GM19351 (cell line): ENCODE results near the gene CDH6.

Source experiments
- ATAC-seq: cut with Tn5 transposase; IDR thresholded peaks from one replicate; pipeline ENCODE4 v1.9.1; 2021; ENCODE audit warnings: mild to moderate bottlenecking, moderate library complexity; ENCODE audit not compliant: unreplicated experiment

The CDH6 gene

DNA sequence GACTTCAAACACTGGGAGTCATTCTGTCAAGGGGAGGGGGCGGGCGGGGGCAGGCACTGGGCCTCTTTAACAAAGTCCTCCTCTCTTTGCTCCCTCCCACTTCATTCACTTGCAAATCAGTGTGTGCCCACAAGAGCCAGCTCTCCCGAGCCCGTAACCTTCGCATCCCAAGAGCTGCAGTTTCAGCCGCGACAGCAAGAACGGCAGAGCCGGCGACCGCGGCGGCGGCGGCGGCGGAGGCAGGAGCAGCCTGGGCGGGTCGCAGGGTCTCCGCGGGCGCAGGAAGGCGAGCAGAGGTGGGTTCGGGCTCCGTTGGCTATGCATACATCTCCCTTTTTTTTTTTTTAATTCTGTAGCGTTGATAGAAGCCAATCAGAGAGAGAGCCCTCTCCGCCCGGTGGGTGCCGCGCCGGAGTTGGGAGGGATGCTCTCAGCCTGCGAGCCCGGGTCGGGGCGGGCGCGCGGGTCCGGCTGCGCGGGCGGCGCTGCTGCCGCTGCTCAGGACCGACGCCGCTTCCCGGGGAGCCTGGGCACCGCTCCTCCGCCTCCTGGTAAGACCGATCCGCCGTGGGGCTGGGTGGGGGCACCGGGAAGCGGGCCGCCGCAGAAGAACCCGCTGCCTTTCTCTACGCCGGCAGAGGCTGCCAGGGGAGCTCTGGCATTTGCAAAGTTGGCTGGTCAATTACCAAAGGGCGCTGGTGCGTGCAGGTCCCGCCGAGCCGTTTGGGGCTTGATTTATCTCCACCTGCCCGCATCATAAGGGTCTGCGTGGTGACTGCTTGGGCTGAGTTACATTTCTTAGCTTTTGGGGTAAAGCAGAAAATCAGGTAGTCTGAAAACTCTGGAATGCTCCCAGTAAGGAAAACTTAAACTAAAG lies at the start of gene CDH6:
Gene CDH6 (plus strand): TSS at position 96 of the 877 bp plus-strand sequence. CDS start 73,788 bp downstream, outside the sequence.
- no peak for ATAC-seq

DNA sequence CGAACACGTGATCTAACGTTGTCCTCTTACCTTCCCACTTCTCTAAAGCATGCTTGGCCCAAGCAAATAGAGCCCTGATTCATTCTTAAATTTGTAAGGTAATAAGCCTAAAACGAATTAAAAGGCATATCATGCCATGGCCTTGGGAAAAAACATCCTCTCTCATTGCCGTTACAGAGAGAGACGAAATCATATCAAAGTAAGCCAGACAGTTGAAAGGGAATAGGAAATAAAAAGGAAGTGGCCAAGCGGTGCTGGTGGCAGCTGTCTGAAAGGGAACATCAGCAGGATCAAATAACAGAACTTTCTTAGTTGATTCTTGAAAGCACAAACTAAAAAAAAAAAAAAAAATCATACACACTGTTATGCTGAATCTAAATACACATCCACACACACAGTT lies 49.1 kb upstream of the CDH6 start:
- no peak for ATAC-seq

DNA sequence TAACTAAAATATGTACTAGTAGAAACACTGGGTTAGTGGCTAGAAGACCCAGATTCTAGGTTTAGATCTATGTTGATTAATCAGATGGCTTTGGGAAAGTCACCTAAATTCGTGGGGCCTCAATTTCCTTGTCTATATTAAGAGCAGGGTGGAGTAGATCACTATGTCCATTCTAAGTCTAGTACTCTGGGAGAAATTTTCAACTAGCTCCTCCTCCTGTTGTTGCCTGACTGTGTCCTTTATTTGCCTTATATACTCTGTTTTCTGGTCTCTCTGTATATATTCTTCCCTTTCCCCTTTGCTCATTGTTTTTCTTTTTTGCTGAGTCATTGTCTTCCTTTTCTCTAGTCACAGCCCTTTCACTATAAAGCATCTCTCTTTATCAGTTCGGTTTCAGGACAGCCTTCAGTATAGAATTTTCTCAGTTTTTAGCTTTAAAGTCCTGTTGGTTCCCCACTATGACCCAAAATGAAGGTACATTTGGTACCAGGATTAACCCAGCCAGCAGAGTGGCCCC lies 44.5 kb upstream of the CDH6 start:
- no peak for ATAC-seq

DNA sequence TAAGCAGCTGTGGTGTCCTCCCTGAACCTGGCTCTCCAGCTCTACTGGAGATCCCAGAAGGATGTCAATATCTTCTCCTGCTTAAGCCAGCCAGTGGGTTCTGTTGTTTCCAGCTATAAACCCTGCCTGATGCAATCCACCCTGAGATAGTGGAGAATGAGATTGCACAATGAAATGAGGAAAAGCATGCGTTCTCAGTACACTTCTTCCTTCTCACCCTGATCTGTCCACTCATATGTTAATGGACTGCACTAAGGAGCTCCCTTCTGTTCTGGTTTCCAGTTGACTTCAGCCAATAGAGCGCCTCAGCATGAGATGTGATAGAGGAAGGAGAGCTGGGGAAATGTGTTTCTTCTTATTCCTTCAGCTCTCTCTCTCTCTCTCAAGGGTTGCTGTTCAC lies 40.0 kb upstream of the CDH6 start:
- no peak for ATAC-seq

DNA sequence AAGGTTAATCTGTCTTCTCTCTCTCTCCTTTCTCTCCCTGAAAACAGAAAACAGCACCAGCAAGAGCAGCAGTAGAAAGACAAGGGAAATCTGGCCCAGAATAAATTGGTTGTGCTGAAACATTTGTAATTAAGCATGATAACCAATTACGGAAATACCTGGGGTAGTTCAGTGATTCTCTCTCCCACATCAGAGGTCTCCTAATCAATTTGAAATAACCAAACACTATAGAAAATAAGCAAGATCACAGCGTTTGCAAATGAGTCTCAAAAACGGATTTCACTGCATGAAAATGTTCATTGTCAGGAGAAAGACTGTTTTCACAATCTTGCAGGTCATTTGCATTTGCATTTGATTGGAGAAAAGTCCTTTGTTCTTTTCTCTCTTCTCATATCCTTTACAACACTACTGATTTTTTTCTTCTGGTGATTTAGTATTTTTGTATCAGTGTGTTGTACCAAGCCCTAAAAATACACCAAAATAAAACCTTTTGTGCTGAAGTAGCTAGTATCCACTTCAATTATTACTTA lies 36.8 kb upstream of the CDH6 start:
- ATAC-seq = no peak

DNA sequence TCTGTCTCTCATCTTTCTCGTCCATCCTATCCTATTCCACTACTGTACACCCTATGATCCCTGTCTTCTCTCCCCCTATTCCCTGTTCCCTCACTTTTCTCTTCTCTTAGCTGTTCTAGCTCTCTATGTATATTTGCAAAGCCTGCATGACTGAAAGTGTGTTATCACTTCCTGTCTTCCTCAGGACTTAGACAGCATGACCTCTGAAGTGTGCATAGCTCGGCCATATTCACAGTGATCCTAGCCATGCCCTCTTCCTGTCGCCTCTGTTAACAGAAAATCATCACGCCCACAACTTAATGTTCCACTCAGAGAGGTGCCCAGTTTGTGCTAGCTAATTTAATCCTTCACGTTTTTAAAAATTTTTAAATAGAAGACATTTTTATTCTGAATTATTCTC lies 35.8 kb upstream of the CDH6 start:
- no peak for ATAC-seq

DNA sequence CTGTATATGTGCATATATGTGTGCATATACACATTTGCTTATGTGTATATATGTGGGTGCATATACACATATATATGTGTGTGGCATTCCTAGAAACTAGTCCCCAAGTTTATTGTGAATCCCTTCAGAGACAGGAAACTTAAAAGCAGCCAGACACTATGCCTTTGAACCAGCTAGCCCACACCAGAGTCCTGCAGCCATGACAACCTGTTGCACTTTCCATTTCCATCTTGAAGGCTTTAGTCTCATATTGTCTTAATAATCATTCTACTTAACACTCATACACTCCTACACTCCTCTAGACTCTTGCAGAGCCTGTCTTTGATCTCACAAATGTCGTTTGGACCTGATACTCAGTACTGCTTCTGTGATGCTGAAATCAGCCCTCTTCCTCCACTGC lies 34.8 kb upstream of the CDH6 start:
- no peak for ATAC-seq

DNA sequence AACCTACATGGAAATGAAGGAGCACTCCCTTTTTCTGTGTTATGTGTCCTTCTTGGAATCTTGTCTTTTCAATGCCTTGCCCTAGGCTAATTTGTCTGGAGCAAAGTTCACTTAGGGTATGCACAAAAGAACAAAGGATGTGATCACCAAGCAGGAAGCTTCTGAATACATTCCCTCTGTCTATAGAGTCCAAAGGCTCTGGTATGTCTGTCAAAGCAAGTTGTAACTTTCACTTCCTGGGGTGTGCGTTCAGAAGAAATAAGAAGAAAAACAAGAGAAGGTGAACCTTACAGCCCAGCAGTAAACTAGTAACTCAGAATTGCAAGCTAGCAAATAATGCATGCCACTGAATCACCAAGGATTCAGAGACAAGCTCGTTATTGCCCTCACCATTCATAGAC lies 31.7 kb upstream of the CDH6 start:
- ATAC-seq = no peak

DNA sequence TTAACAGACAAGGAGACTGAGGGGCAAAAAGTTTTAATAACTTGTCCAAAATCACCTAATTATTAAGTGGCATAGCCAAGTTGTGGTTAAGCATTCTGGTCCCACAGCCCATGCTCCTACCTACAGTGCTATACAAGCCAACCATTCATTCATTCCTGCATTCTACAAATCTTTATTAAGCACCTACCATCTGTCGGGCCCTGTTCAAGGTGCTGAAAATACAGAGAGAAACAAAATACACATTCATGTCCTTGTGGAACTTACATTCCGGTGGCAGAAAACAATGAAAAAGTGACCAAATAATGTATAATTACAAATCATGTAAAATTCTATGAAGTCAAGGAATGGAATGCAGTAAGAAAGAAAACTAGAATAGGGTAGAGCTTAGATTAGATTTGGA lies 27.8 kb upstream of the CDH6 start:
- ATAC-seq = no peak

DNA sequence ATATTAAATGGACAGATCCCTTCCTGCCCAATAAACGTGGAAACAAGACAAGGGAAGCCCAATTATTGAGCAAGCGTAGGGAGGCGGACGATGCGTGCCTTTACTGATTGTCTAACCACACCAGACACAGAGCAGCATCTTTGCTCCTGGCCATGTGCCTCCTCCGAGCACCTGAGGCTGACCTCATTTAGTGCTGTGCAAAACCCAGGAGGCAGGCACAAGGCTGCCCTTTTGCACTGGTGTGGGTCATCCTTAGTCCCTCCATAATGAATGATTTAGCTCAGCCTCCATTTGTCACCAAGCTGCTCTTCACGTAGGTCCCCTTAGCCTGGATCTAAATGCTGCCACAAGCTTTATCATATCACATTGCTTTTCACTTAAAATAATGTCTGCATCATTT lies 24.1 kb upstream of the CDH6 start:
- ATAC-seq = no peak

DNA sequence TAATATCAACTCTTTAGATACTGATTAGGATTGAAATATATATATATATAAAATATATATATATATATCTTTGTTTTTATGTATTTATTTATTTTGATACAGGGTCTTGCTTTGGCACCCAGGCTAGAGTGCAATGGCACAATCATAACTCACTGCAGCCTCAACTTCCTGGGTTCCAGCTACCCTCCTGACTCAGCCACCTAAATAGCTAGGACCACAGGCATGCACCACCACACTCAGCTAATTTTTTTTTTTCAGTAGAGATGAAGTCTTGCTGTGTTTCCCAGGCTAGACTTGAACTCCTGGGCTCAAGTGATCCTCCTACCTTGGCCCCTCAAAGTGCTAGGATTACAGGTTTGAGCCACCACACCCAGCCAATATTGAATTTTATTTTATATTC lies 20.6 kb upstream of the CDH6 start:
- ATAC-seq = no peak

DNA sequence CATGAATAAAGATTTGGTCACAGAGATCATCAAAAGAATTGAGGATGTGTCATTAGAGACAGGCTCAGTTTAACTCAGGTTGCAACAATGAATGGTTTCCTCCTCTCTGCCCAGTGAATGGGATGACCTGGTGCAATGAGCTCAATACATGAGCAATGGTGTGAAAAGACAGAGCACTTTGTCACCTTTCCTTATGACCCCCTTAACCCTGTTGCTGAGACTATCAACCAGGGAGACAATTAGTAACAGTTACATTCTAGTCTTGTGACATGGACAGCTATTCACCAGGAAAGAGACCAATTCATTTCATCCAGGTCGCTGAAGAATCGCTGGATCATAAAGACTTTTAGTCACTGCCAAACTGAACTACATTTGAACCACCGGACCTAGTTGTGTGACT lies 19.9 kb upstream of the CDH6 start:
- no peak for ATAC-seq

DNA sequence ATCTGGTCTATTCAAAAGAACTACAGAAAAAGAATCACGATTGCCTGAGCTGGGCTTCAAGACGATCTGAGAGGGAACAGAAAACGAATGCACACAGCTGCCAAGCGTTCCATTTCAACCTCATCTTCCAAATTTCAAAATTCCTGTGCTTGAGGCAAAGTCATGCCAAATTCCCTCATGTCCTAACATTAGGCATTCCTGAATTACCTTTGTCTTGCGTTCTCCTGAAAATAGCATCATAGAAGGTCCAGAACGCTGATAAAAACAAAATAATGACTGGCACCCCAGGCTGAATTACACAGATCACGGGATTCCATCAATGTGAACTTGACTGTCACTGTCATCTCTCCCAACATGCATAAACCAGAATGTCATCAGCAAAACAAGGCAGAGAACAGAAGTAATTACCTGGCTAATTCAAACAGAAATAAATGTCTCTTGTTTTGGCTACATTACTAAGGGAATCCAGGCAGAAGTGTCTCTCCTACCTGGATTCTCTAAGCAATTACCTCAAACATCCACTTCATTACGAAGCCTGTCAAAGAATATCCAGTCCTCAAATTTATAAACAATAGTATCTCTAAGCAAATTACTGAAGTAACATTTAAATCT lies 12.0 kb upstream of the CDH6 start:
- no peak for ATAC-seq

DNA sequence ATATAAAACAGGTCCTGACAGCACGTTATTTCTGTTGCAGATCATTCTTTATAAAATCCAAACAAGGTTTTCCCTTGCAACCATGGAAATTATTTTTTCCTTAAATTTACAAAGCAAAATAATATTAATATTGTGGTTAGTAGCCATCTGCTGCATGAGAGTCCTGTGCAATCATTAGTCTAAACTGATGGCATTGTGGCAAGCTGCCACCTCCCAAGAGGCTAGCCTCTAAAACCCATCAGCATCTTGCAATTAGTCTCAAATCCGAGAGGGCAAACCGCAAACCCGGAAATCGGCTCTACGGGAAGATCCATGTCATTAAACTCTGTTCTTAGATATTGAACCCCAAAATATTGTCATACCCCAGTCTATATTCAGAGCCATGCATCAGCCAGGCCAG lies 11.3 kb upstream of the CDH6 start:
- ATAC-seq = no peak

DNA sequence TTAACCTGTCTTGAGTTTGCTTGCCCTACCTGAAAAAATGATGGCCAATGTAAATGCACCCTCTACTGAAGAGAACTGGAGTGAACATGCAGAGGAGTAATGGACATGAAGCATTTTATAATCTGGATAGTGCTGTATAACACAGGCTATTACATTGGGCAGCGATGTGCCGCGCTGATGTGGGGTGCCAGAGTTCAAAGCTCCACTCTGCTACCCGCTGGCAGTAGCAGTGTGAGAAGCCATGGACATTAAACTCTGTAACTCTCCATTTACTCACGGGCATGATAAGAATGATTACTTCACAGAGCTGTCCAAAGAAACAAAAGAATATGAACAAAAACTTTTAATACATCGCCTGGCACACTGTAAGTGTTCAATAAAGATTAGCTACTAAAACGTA lies 7.5 kb upstream of the CDH6 start:
- ATAC-seq = no peak

DNA sequence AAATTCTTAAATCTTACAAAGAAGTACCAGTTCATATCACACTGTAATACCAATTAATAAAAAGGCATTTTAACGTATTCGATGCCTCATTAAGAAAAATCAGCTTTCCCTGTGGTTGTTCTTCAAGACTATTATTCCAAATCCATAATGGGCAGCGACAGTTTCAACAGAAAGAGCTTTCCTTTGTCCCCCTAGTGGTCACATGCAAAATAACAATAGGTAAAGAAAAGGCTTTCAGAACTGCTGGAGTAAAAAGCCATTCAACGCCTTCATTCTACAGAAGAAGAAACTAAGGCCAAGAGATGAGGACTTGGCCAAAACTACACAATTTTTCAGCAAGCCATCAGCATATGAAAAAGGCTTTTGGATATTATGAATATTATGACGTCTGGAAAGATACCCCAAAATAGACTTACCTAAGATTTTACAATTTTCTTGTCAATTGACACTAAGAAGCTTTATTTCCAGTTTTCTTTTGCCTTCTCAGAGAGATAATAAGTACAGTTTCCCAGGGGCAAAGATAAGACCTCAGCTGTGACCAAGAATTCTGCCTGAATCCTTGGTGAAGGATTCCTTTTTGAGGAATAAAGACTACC lies 6.7 kb upstream of the CDH6 start:
- ATAC-seq = peak; percentile 71

DNA sequence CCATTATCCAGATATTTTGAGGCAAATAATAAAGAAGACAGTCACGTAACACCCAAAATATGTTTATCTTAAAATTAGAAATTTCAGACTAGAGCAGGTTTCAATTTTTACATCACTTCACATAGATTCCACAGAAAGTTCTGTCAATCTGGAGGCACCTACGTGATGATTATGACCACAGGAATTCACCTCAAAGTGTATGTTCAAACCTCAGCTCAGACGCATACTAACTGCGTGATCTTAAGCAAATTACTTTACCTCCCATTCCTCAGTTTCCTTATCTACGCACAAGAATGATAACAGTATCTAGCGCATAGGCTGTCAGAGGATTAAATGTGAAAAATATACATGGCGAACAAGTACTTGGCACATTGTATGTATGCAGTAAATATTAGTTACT lies 5.9 kb upstream of the CDH6 start:
- ATAC-seq = no peak

DNA sequence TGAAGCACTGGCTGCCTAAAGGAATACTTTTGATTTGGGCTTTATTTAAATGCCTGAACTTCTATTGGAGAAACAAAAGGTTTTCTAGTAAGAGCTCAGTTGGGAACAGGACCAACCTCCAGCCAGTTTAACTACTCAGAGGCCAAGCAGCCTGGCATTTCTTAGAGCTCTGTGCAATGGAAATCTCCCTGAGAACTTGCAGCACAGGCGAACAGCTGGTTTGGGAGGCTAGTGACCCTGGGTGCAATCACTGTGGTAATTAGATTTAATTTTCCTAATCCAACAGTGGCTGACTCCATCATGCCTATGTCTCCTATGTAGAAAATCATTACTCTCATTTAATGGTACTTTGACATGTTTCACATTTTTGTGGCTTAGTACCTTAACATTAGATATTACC lies 1.0 kb upstream of the CDH6 start:
- ATAC-seq = no peak

DNA sequence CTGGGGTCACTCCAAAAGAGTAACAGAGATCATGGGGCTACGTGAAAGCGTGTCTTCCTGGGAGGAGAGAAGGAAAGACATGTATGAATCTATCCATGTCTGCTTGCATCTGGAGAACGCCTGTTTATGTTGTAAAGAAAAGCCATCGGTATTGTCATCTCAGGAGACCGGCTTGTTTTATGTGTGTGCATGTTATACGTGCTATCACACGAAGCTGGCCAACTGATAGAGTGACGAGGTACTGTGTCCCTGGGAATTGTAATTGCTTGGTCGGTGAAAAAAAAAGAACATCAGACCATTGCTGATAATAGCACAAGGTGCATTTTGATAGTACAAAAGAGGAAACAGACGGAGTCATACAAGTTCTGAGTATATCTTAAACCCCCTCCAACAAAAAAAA lies 370 bp upstream of the CDH6 start:
- ATAC-seq = no peak

DNA sequence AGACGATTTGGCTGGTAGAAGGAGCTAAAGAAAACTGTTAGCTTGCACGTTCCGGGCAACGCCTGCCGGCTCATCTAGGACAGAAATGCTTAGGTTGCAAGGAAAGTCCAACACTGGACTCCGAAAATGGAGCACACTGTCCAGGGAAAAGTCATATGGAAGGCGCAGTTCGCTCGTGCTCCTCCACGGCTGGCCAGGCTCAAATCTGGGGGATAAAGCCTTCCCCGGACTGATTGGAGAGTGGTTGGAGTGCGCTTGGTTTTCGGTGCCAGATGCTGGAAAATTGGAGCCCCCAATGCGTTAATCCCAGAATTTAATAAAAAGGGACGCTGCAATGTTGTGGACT lies 955 bp downstream of the CDH6 start:
- ATAC-seq = no peak

DNA sequence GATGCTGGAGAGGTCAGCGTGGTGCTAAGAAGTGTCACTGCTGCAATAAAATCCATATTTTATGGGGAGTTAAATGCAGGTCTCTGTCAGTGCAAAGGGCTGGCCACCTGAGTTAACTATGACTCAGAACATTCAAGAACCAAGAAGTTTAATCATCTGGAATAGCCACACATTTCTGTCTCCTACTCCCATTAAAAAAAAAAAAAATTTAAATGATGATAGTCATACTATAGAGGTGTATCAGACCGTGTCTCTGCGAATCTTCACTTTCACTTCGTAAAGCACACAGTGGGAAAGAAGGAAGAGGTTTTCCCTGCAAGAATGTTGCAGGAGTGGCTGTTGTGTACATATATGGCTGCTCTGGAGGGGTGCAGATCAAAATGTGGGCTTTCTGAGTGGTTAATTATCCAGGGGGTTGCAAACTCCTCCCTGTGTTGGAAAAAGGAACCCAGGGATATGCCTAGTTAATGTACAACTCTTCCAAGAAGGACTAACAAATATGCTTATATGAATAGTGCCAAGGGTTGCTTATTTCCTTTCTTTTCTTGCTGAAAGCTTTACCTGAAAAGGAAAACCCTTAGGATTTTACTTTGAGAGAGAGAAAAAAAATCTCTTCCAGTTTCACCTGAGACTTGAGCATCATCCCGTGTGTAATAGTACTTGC lies 1.5 kb downstream of the CDH6 start:
- ATAC-seq = no peak
